ENCODE measurements around the gene PTPRN2. TPM values are rescaled to one million over a fixed set of nuclear protein-coding genes. Genes with fewer than 3 reads are reported as not detected.

The PTPRN2 gene
- total and polyA plus RNA-seq, 2 donors (not counting 3 experiments of a cell fraction or from before 2014, with no cell fraction given) = 0.62 to 0.88 TPM

GRCh38 chr7:157580324-157580723 is 1007.3 kb downstream of the PTPRN2 start:
- intact Hi-C loops (cut with micrococcal nuclease) = no loop called here
- H3K36me3 ChIP-seq (ENCODE audit: control insufficient read depth in 2 of 2, extremely low read depth in 1 of 2, insufficient read depth in 2 of 2, low read length in 2 of 2) = no peaks in the 10 kb centered on the region
- FAIRE-seq (no peak), DNase-seq (ENCODE audit: low read depth, low spot score) (no peak)
- H2AFZ ChIP-seq (ENCODE audit: low read depth, low read length) = no peak overlapping the region
- H3K9me3 ChIP-seq (replicated peaks; ENCODE audit: control insufficient read depth, insufficient read depth, low read length) = no peaks in the 10 kb centered on the region
- H3K4me3 ChIP-seq (replicated peaks in 1 of 3; ENCODE audit: insufficient read depth in 1 of 3, low read depth in 1 of 3, low read length in 3 of 3) = no peak overlapping the region
- ChIA-PET POLR2A (no interaction called here), CTCF (no interaction called here)
- H3K4me2 ChIP-seq (ENCODE audit: insufficient read depth, low read length) = no peak overlapping the region
- TF ChIP-seq POLR2A (IDR thresholded peaks at IDR 0.05; ENCODE audit: low read depth, low read length) = no peak
- no peak for TF ChIP-seq MAX (IDR thresholded peaks at IDR 0.05; ENCODE audit: insufficient read depth, insufficient read length)
- TF ChIP-seq POLR2AphosphoS5 (IDR thresholded peaks at IDR 0.05; ENCODE audit: insufficient read depth, low read depth, low read length) = no peak
- no peak for TF ChIP-seq GATA2 (IDR thresholded peaks at IDR 0.05; ENCODE audit: insufficient read depth, insufficient read length, low read depth, low read length)
- no peak for TF ChIP-seq EZH2 (IDR thresholded peaks at IDR 0.05; ENCODE audit: borderline replicate concordance, low read depth, low read length, severe bottlenecking)
- no peak for TF ChIP-seq CTCF (IDR thresholded peaks at IDR 0.05; ENCODE audit: extremely low read depth in 1 of 2, insufficient read depth in 1 of 2, low read depth in 1 of 2, low read length in 2 of 2)
- TF ChIP-seq FOS (IDR thresholded peaks at IDR 0.05; ENCODE audit: borderline replicate concordance, insufficient read depth, low read length) = no peak
- no peak for TF ChIP-seq MYC (IDR thresholded peaks at IDR 0.05; ENCODE audit: low read depth, low read length)
- no peak for TF ChIP-seq JUN (IDR thresholded peaks at IDR 0.05; ENCODE audit: borderline replicate concordance, insufficient read depth, insufficient read length, low read depth)
- H3K27ac ChIP-seq (ENCODE audit: insufficient read depth, low read depth, low read length) = no peak overlapping the region
- H3K4me1 ChIP-seq (ENCODE audit: control insufficient read depth, extremely low read depth, insufficient read depth, low read length) = no peaks in the 10 kb centered on the region
- no peaks in the 10 kb centered on the region for H3K9me1 ChIP-seq (replicated peaks; ENCODE audit: control insufficient read depth, extremely low read depth, insufficient read depth, low read length)
- no TSS peak for BruUV-seq (replicated peaks)
- dilution Hi-C loops (cut with MboI; ENCODE audit: extremely low pct_ligation_motif_present, low sequenced_read_pairs) = no loop called here
- no peak overlapping the region for H3K9ac ChIP-seq (replicated peaks; ENCODE audit: extremely low read depth, insufficient read depth, low read length)
- no peaks in the 10 kb centered on the region for H4K20me1 ChIP-seq (replicated peaks; ENCODE audit: control insufficient read depth, extremely low read depth, insufficient read depth, low read length)
- H3K27me3 ChIP-seq (ENCODE audit: control insufficient read depth in 2 of 2, insufficient read depth in 2 of 2, low read length in 2 of 2) = no peaks in the 10 kb centered on the region
- no peaks in the 10 kb centered on the region for H3K79me2 ChIP-seq (ENCODE audit: control insufficient read depth, insufficient read depth, low read length)

All from endothelial cell of umbilical vein (primary cell).